Right cardiac atrium (tissue), 5 donors: ENCODE results near the gene OCA2. TPM values are rescaled to one million over a fixed set of nuclear protein-coding genes. Genes with fewer than 3 reads are reported as not detected.
"Not testable (repeated sequence)": the region's sequence is repeated elsewhere in the genome, so short reads cannot be mapped to it uniquely, and the experiment has no call there.

Experiments used
- ATAC-seq, 2 donors: fragments of 200-7000 bp; cut with Tn5 transposase; one replicate each; pipeline versions ENCODE4 v1.8.0 to v1.9.1; 2020; ENCODE audit warnings: moderate library complexity in 2 of 2, mild to moderate bottlenecking in 1 of 2
- DNase-seq, 3 donors: peaks; one replicate each; pipeline ENCODE4 v3.0.0-alpha.2; 2020
- H3K27ac ChIP-seq: one replicate; pipeline ENCODE4 v1.5.1; 2013; ENCODE audit warnings: mild to moderate bottlenecking, low read length, control low read depth, moderate library complexity
- H3K27me3 ChIP-seq: one replicate; pipeline ENCODE4 v1.6.1; 2013; ENCODE audit not compliant: control insufficient read depth, insufficient read depth
- H3K4me1 ChIP-seq: one replicate; pipeline ENCODE4 v1.6.1; 2013; ENCODE audit warnings: low read length; ENCODE audit not compliant: control insufficient read depth, insufficient read depth
- H3K4me3 ChIP-seq: one replicate; pipeline ENCODE4 v1.5.1; 2013; ENCODE audit warnings: low read length, control low read depth
- H3K9me3 ChIP-seq: one replicate; pipeline ENCODE4 v1.6.1; 2013; ENCODE audit warnings: low read length; ENCODE audit not compliant: control insufficient read depth
- WGBS: extraction: QIAGEN DNeasy Blood & Tissue Kit; methylation state at CpG from one replicate; pipeline ENCODE4 v1.1.7; 2013; 5-methylcytosine and 5-hydroxymethylcytosine counted together
- intact Hi-C, 4 donors: fragments of 100-400 bp; cut with DNase I; formaldehyde crosslinking; loops; one replicate each; pipeline versions ENCODE4 v1.11.0 to v1.14.0; 2022 to 2023
- polyA plus RNA-seq: library from polyadenylated mRNA; stranded (reverse); fragments of 200-250 nt; gene quantifications from one replicate; pipeline ENCODE4 v1.2.3, GENCODE V29; 2013
- total RNA-seq, 4 donors: library from RNA; stranded (reverse); fragmentation: NEBNext Ultra II Directional; extraction: Animal tissue kit (Norgen Biotek cat#: 25700); gene quantifications; one replicate each; pipeline ENCODE4 v1.2.1, GENCODE V29; 2021
- donor health status: healthy with polysubstance abuse.
- donor health status: DM: no; HTN: yes; CAD: no.
- donor health status: DM: no; HTN: no; CAD: no.
- donor health status: DM: no; HTN: yes; CAD: no; lungs with severe emphysema.
- donor health status: DM: yes; HTN: yes; CAD: no.

OCA2 gene
- total and polyA plus RNA-seq, 5 donors = 0.29 to 1.2 (median 0.50) TPM

- WGBS = 73% methylated on average over 3 of the region's 3 CpGs
- H3K9me3 ChIP-seq = no peaks in the 10 kb centered on the region
- H3K4me3 ChIP-seq = no peak overlapping the region
- ATAC-seq = no peak
- no peak overlapping the region for H3K27ac ChIP-seq
- H3K27me3 ChIP-seq = no peaks in the 10 kb centered on the region
- no peaks in the 10 kb centered on the region for H3K4me1 ChIP-seq
- intact Hi-C loops = no loop called here
- DNase-seq = no peak
Measured at GRCh38 chr15:27725731-27726130, 373.4 kb downstream of the OCA2 start.

- Histone ChIP-seq H3K9me3 (no peaks in the 10 kb centered on the region), H3K4me3 (no peak overlapping the region), H3K4me1 (no peaks in the 10 kb centered on the region), H3K27ac (no peak overlapping the region), H3K27me3 (no peaks in the 10 kb centered on the region)
- intact Hi-C loops = no loop called here
- no peak for ATAC-seq
- WGBS = 47% methylated on average over 5 of the region's 5 CpGs
- no peak for DNase-seq
Measured at GRCh38 chr15:27723821-27724220, 375.3 kb downstream of the OCA2 start.

GRCh38 chr15:27722102-27722501, 377.0 kb downstream of the OCA2 start:
- H3K27me3 ChIP-seq = no peaks in the 10 kb centered on the region
- H3K27ac ChIP-seq = no peak overlapping the region
- H3K4me3 ChIP-seq = no peak overlapping the region
- H3K9me3 ChIP-seq = no peaks in the 10 kb centered on the region
- H3K4me1 ChIP-seq = no peaks in the 10 kb centered on the region
- no peak for ATAC-seq
- intact Hi-C loops = no loop called here
- DNase-seq = no peak
- WGBS = 81% methylated on average over 9 of the region's 9 CpGs

GRCh38 chr15:27714675-27715074, 384.4 kb downstream of the OCA2 start:
- no peak for DNase-seq
- intact Hi-C loops = no loop called here
- no peaks in the 10 kb centered on the region for H3K27me3 ChIP-seq
- ATAC-seq = no peak
- H3K4me1 ChIP-seq = no peaks in the 10 kb centered on the region
- no peak overlapping the region for H3K27ac ChIP-seq
- H3K9me3 ChIP-seq = peaks cover 1% of the 10 kb centered on the region
- WGBS = 83% methylated on average over 11 of the region's 11 CpGs
- no peak overlapping the region for H3K4me3 ChIP-seq

- ATAC-seq, H3K27me3 ChIP-seq, H3K27ac ChIP-seq, DNase-seq, intact Hi-C loops, H3K4me1 ChIP-seq, H3K9me3 ChIP-seq, H3K4me3 ChIP-seq: not testable (repeated sequence)
- 84% methylated on average over 9 of the region's 9 CpGs for WGBS
Measured at GRCh38 chr15:27713850-27714249, 385.3 kb downstream of the OCA2 start.

- Histone ChIP-seq H3K4me1 (no peaks in the 10 kb centered on the region), H3K27me3 (no peaks in the 10 kb centered on the region), H3K9me3 (no peaks in the 10 kb centered on the region), H3K27ac (no peak overlapping the region), H3K4me3 (no peak overlapping the region)
- DNase-seq = no peak
- 44% methylated on average over 2 of the region's 2 CpGs for WGBS
- intact Hi-C loops = no loop called here
- ATAC-seq = no peak
Measured at GRCh38 chr15:27707257-27707656, 391.9 kb downstream of the OCA2 start.

- Histone ChIP-seq H3K27me3 (no peaks in the 10 kb centered on the region), H3K4me3 (no peak overlapping the region), H3K27ac (no peak overlapping the region), H3K9me3 (no peaks in the 10 kb centered on the region), H3K4me1 (no peaks in the 10 kb centered on the region)
- ATAC-seq (peak in 1 of 2 donors; percentile 40), DNase-seq (no peak)
- intact Hi-C loops = no loop called here
- 77% methylated on average over 5 of the region's 5 CpGs for WGBS
Measured at GRCh38 chr15:27706300-27706699, 392.8 kb downstream of the OCA2 start.

GRCh38 chr15:27705056-27705455, 394.1 kb downstream of the OCA2 start:
- 78% methylated on average over 5 of the region's 5 CpGs for WGBS
- Histone ChIP-seq H3K27ac (no peak overlapping the region), H3K4me3 (no peak overlapping the region), H3K4me1 (no peaks in the 10 kb centered on the region), H3K9me3 (no peaks in the 10 kb centered on the region), H3K27me3 (no peaks in the 10 kb centered on the region)
- DNase-seq = no peak
- ATAC-seq = no peak
- intact Hi-C loops = no loop called here

Other genes with a start within 250 kb of the OCA2 start
- 10 to 100 TPM; 46.7 to 65.3 (median 55.1) TPM for gene HERC2, start 222.9 kb upstream of the OCA2 start, total RNA-seq
- 46.0 TPM for gene HERC2, start 222.9 kb upstream of the OCA2 start, polyA plus RNA-seq